GM12892 (cell line): ENCODE results near the gene SPON1.

Experiments used
- DNase-seq: peaks from one replicate; pipeline ENCODE4 v3.0.0; 2011; ENCODE audit not compliant: insufficient read length
- FAIRE-seq: peaks from 2 replicates; lab custom pipeline; 2011; peaks lifted over from hg19 to GRCh38; lab: Jason Lieb, UNC
- POLR2A ChIP-seq: IDR thresholded peaks from 2 replicates; pipeline ENCODE4 v1.6.1; 2011; ENCODE audit warnings: low read depth, low read length, control low read depth
- POLR2AphosphoS5 ChIP-seq: IDR thresholded peaks from 2 replicates; pipeline ENCODE4 v1.6.1; 2011; ENCODE audit warnings: low read depth, low read length, control low read depth
- TAF1 ChIP-seq: IDR thresholded peaks from 2 replicates; pipeline ENCODE4 v1.6.1; 2011; ENCODE audit warnings: low read depth, mild to moderate bottlenecking, control low read depth, low read length, borderline replicate concordance

Gene SPON1

DNA sequence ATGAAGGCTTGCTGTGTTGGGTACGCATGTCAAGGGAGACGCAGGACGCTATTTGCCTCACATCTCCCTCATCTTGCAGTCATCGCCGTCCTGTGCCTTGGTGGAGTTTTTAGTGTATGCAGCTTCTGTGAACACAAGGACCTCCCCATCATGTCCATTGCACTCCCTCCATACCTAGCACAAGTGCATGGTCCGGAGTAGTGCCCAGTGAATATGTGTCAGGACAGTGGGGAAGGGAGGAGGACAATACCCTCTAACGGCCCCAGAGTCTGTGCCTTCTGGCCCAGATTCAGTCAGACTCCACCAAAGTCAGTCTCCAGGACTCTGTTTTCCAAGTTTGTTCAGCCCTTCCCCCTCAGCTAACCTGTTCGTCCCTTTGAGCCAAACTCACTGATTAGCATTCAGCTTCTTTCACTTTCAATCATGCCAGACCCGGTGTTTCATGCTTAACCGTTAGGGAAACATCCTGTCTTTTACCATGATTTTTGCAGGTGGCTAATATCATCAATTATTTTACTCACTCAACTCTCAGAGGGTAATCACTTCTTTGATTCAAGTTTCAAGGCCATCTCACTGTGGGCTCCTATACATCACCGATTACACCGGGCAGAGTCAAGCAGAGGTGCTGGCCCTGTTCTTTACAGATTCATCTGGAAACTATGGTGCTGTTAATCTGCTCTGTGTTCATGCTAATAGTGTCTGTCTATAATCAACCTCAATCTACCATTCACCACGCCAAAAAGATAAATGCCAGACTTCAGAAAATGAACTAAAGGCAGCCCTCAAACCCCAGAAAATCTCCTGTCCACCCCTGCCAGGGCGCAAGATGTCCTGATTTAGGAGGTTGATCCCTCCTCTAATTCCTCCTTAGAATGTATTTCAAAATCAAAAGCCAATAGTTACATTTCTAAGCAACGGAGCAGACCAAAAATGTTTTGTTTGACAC, 240.0 kb downstream of the SPON1 start:
- no peak for DNase-seq
- no peak for TF ChIP-seq POLR2A
- TF ChIP-seq TAF1, result no peak
- TF ChIP-seq POLR2AphosphoS5, result no peak
- FAIRE-seq, result peak; percentile 60

DNA sequence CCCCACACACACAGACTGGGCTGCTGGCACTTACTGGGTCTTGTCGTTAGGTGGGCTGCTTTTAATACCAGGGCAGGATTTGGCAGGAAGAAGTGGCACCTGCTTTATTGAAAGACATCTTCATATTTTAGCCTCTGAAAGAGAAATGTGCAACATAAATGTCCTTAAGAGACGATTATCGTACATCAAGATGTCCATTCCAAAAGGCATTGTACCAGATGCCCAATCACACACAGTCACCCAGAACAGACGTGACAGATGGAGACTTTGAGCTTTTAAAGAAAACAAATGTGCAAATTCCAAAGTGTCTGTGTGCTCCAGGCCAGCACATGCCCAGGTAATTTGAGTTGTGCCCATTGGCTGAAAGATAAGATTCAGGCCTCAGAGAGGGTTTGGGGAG, 240.8 kb downstream of the SPON1 start:
- TF ChIP-seq TAF1, result no peak
- TF ChIP-seq POLR2A, result no peak
- TF ChIP-seq POLR2AphosphoS5, result no peak
- DNase-seq (no peak), FAIRE-seq (peak; percentile 14)

DNA sequence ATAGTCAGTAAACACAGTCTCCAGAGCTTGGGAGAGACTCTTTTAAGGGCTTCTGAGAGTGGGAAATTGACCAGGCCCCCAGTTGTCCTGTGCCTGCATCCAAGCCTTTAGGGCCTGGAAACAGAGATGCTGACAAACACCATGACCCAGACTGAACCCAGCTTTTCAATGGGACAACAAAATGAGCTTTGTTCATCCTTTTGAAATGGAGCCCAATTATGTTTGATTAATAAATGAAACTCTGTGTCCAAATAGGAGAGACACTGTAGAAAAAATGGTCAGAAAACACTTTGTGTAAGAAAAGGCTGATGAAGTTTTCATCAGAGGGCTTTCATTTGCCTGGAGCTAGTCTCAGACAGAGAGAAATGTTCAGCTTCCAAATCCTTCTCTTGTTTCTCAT, 250.5 kb downstream of the SPON1 start:
- no peak for FAIRE-seq
- TF ChIP-seq POLR2AphosphoS5 (no peak), POLR2A (no peak), TAF1 (no peak)
- DNase-seq, result no peak

DNA sequence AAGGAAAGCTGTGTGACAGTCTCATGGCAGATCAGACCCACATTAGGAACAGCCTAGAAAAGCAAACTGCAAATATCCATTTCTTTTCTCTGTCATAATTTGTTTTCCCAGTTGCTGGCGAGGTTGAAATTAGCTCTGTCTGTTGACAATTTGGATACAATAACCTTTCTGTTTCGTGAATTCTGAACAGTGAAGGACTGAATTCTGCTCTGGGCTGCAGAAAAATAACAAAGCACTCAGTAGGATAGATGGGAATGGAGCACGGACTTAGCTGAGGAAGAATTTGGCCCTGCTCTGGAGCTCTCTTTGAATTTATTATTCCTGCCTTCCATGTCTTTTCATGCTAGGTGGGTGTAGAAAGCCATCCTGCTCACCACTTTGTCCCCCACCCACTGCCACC, 256.2 kb downstream of the SPON1 start:
- DNase-seq, result no peak
- no peak for TF ChIP-seq TAF1
- no peak for TF ChIP-seq POLR2AphosphoS5
- no peak for TF ChIP-seq POLR2A
- FAIRE-seq, result no peak

DNA sequence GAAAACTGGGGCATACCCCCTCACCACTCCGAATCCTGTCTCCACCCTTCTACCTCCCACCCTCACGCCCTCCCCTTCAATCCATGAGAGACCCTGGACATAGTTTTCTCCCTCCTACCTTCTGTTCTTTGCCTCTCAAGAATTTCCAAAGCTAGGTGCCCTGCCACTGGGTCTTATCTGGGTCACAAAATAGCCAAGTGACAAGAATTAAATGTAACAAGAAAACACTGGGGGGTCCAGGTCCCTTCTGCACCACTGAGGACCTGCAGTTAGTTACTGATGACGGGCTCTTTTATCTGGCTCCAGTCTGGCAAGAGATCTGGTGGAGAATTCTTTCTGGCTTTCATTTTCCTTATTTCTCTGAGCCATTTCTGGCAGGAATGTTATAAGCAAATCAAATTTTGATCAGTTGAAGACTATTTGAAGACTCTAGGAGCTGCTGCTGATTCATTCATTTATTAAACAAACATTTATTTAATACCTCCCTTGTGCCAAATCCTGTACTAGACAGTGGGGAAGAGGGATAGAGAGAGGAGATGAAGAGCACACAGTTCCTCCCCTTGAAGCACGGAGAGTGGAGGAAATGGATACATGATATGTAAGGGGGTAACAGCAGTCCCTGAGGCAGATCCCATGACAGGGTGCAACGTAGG, 261.2 kb downstream of the SPON1 start:
- no peak for DNase-seq
- TF ChIP-seq TAF1 (no peak), POLR2AphosphoS5 (no peak), POLR2A (no peak)
- no peak for FAIRE-seq

DNA sequence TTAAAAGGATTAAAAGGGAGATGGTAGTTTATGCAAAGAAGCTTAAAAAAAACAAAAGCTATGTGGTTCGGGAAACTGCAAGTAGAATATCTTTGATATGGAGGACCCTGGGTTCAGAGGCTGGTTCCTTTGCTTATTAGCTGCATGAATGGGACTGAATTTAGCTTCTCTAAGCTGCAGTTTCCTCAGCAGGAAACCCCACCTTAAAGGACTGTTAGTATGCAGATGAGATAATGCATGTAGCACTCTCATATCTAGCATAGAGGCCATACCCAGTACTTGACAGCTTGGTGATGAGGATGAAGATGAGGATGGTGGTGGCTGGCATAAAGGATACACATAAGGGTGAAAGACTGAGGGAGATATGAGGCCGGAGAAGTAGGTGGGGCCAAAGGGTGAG, 261.9 kb downstream of the SPON1 start:
- DNase-seq (no peak), FAIRE-seq (no peak)
- TF ChIP-seq POLR2AphosphoS5, result no peak
- no peak for TF ChIP-seq TAF1
- no peak for TF ChIP-seq POLR2A

DNA sequence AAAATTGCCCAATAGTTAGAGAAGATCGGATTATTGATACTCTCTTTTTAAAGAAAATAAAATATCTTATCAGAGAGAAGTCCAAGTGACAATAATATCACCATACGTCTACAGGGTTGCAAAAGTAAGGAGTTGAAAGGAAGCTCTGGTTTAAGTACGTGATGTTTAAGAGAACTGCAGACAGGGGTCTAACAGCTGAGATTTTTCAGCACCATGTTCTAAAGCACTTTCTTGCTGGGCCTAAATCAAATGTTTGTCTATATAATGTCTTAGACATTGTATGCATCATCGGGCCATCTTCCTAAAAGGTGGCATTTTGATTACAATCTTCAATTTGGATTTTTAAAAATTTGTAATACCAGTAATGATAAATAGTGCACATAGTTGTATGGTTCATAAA, 263.1 kb downstream of the SPON1 start:
- DNase-seq, result no peak
- no peak for FAIRE-seq
- TF ChIP-seq POLR2AphosphoS5 (no peak), TAF1 (no peak), POLR2A (no peak)

DNA sequence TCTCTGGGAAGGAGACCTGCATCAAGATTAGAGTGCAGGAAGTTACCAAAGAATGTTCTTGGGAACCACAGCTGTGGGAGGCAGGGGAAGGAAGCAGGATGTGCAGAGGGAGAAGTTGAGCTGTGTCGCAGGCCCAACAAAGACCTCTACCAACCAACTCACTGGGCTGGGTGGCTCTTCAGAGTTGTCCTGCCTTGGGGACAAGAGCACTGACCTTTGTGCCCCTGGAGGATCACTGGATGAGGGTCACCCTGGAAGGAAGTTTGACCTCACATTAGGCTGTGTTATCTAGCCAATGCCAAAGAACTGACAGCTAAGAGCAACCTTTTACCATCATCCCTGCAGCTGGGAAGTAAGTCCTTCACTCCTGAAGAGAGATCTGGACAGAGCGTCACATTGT, 265.8 kb downstream of the SPON1 start:
- FAIRE-seq, result no peak
- DNase-seq, result no peak
- TF ChIP-seq POLR2AphosphoS5 (no peak), POLR2A (no peak), TAF1 (no peak)

DNA sequence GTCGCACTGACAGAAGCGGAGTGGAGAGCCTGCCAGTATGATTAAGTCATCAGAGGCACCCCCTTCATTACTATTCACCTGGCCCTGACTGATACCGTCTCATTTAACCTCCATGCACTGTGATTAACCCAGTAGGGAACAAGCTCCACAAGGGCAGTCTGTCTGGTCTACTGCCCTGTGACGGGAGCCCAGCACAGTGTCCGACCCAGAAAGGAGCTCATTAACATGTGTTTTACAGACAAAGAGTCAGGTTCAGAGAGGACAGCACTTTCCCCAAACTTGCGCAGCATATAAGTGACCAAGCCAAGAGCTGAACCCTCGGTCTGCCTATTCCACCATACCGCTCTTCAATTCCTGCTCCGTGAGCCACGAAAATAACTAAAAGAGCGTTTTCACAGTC, 266.9 kb downstream of the SPON1 start:
- FAIRE-seq (no peak), DNase-seq (no peak)
- no peak for TF ChIP-seq TAF1
- no peak for TF ChIP-seq POLR2A
- no peak for TF ChIP-seq POLR2AphosphoS5

DNA sequence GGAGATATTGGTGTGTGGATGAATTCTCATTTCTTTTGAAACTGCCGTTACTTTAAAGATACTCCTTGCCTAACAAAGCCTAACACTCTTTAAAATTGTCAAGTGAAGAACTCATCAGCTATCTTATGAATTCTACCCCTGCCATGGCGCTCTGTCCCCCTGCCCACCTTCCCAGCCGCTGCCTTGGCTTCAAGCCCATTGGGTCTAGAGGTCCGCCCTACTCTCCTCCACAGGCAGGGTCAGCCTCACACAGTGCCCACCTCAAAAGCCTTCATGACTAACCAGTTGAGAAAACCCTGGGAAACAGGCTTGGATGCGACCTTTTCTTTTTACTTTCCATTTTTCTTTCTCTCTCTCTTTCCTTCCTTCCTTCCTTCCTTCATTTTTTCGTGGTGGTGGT, 267.9 kb downstream of the SPON1 start:
- DNase-seq (no peak), FAIRE-seq (no peak)
- TF ChIP-seq POLR2AphosphoS5 (no peak), TAF1 (no peak), POLR2A (no peak)

DNA sequence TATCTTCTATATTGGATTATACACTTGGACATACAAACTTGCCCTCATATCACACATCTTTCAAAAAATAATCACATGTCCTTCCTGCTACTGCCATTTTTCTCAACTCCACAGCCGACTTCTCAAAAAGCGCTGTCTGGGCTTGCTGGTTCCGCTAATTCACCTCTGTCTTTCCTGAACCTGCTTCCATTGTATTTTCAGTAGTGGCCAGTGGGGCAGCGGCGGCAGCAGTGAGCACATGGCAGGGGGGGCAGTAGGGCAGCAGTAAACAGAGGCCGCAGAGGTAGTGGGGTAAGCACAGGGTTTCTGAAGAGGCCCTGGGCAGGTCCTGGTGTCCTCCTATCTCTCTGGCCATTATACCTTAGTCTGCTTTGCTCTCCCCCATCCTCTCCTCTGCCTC, 270.1 kb downstream of the SPON1 start:
- DNase-seq (no peak), FAIRE-seq (no peak)
- TF ChIP-seq POLR2AphosphoS5, result no peak
- no peak for TF ChIP-seq POLR2A
- no peak for TF ChIP-seq TAF1

DNA sequence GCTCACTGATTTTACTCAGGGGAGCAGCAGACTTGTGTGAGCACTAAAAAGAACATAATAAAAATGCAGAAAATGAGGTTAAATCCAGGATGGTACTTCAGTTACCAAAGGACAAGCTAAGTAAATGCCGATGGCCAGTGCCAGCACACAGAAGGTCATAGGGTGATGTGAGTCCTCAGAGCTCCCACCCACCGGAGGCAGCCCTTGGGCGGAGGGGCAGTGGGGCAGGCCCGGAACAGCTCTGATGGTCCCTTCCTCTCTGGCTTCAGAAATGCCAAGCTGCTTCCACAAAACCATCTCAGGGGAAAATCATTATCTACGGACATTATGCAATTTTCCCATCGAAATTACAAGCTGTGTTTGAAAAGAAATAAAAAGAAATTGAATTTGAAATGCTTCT, 271.9 kb downstream of the SPON1 start:
- FAIRE-seq (no peak), DNase-seq (no peak)
- TF ChIP-seq POLR2AphosphoS5 (no peak), TAF1 (no peak), POLR2A (no peak)
